MM.1S (cell line): ENCODE data around the gene ENPEP.

Experiments
- CTCF ChIP-seq: fragments of 300-600 bp; sonication (generic); IDR thresholded peaks from 2 replicates; pipeline ENCODE4 v1.5.1; 2016; ENCODE audit warnings: antibody characterized with exemption, low read length, mixed read lengths
- EZH2phosphoT487 ChIP-seq: fragments of 300-600 bp; sonication (generic); IDR thresholded peaks from 2 replicates; pipeline ENCODE4 v1.6.1; 2018; ENCODE audit warnings: antibody characterized with exemption, low read length

GRCh38 chr4:110499126-110499525 lies 23.2 kb downstream of the ENPEP start:
- TF ChIP-seq CTCF (no peak), EZH2phosphoT487 (no peak)
